SK-N-SH treated with all-trans-retinoic acid at 6 μM for 48 hours (cell line): ENCODE results near the gene AP3D1.

Experiments
- ATAC-seq: fragments of 200-7000 bp; cut with Tn5 transposase; 3 replicates; pipeline ENCODE4 v1.9.1; 2020; ENCODE audit warnings: mild to moderate bottlenecking, moderate library complexity
- ARNTL ChIP-seq: fragments of 450-650 bp; formaldehyde crosslinking; IDR thresholded peaks from 2 replicates; pipeline ENCODE4 v1.5.0; 2020; ENCODE audit warnings: low read depth, mild to moderate bottlenecking, moderate library complexity, borderline replicate concordance
- BACH2 ChIP-seq: fragments of 250-450 bp; sonication (Bioruptor Pico); IDR thresholded peaks from 2 replicates; pipeline ENCODE4 v1.9.0; 2021; ENCODE audit warnings: mild to moderate bottlenecking, borderline replicate concordance
- CREB5 ChIP-seq: fragments of 250-450 bp; sonication (Bioruptor Pico); IDR thresholded peaks from 2 replicates; pipeline ENCODE4 v1.5.1; 2020; ENCODE audit warnings: low read depth, mild to moderate bottlenecking, moderate library complexity
- CSDC2 ChIP-seq: fragments of 250-450 bp; sonication (Bioruptor Pico); IDR thresholded peaks from 2 replicates; pipeline ENCODE4 v1.5.0; 2020; ENCODE audit warnings: mild to moderate bottlenecking, moderate library complexity
- ESRRG ChIP-seq: fragments of 250-450 bp; sonication (Bioruptor Pico); IDR thresholded peaks from 2 replicates; pipeline ENCODE4 v1.6.1; 2021; ENCODE audit warnings: mild to moderate bottlenecking
- GLIS3 ChIP-seq: fragments of 250-450 bp; sonication (Bioruptor Pico); IDR thresholded peaks from 2 replicates; pipeline ENCODE4 v1.5.0; 2020; ENCODE audit warnings: mild to moderate bottlenecking, moderate library complexity
- ISL1 ChIP-seq: fragments of 250-450 bp; sonication (Bioruptor Pico); IDR thresholded peaks from 2 replicates; pipeline ENCODE4 v2.1.2; 2022; ENCODE audit warnings: mild to moderate bottlenecking, moderate library complexity
- OSR1 ChIP-seq: fragments of 250-450 bp; sonication (Bioruptor Pico); IDR thresholded peaks from 2 replicates; pipeline ENCODE4 v1.8.0; 2022; ENCODE audit warnings: moderate library complexity, mild to moderate bottlenecking, inconsistent platforms
- POU6F1 ChIP-seq: fragments of 250-450 bp; sonication (Bioruptor Pico); IDR thresholded peaks from 2 replicates; pipeline ENCODE4 v1.8.0; 2021; ENCODE audit warnings: low read depth, mild to moderate bottlenecking, moderate library complexity, borderline replicate concordance
- PPARA ChIP-seq: fragments of 250-450 bp; sonication (Bioruptor Pico); IDR thresholded peaks from 2 replicates; pipeline ENCODE4 v1.5.0; 2020; ENCODE audit warnings: mild to moderate bottlenecking, borderline replicate concordance
- RARB ChIP-seq: fragments of 250-450 bp; sonication (Bioruptor Pico); IDR thresholded peaks from 2 replicates; pipeline ENCODE4 v1.8.0; 2021; ENCODE audit warnings: mild to moderate bottlenecking, moderate library complexity
- SNAI2 ChIP-seq: fragments of 250-450 bp; sonication (Bioruptor Pico); IDR thresholded peaks from 2 replicates; pipeline ENCODE4 v1.5.0; 2020; ENCODE audit warnings: mild to moderate bottlenecking, moderate library complexity
- TCF4 ChIP-seq: fragments of 250-450 bp; sonication (Bioruptor Pico); IDR thresholded peaks from 2 replicates; pipeline ENCODE4 v1.8.0; 2021; ENCODE audit warnings: mild to moderate bottlenecking, moderate library complexity, borderline replicate concordance
- TOX ChIP-seq: fragments of 250-450 bp; sonication (Bioruptor Pico); IDR thresholded peaks from 2 replicates; pipeline ENCODE4 v1.8.0; 2021; ENCODE audit warnings: mild to moderate bottlenecking, moderate library complexity, borderline replicate concordance
- ZFP3 ChIP-seq: fragments of 250-450 bp; sonication (Bioruptor Pico); IDR thresholded peaks from 2 replicates; pipeline ENCODE4 v1.5.0; 2020; ENCODE audit warnings: mild to moderate bottlenecking, moderate library complexity
- ZNF565 ChIP-seq: fragments of 450-650 bp; formaldehyde crosslinking; conservative IDR thresholded peaks from 2 replicates; pipeline ENCODE4 v1.5.0; 2020; ENCODE audit warnings: low read depth, mild to moderate bottlenecking, moderate library complexity
- ZNF70 ChIP-seq: fragments of 450-650 bp; formaldehyde crosslinking; IDR thresholded peaks from 2 replicates; pipeline ENCODE4 v1.5.0; 2020; ENCODE audit warnings: mild to moderate bottlenecking, moderate library complexity
- ZNF8 ChIP-seq: fragments of 450-650 bp; formaldehyde crosslinking; IDR thresholded peaks from 2 replicates; pipeline ENCODE4 v1.5.0; 2020; ENCODE audit warnings: mild to moderate bottlenecking, moderate library complexity
- TF ChIP-seq, protein P1 (sequence below): fragments of 250-450 bp; sonication (Bioruptor Pico); IDR thresholded peaks from 2 replicates; pipeline ENCODE4 v1.5.1; 2021; ENCODE audit warnings: mild to moderate bottlenecking, moderate library complexity
- TF ChIP-seq, protein P2 (sequence below): fragments of 250-450 bp; sonication (Bioruptor Pico); IDR thresholded peaks from 2 replicates; pipeline ENCODE4 v1.5.0; 2020; ENCODE audit warnings: mild to moderate bottlenecking, moderate library complexity

AP3D1 gene

GRCh38 chr19:2109046-2109864 is 42.1 kb downstream of the AP3D1 start (continued):
- TF ChIP-seq, protein P1, sequence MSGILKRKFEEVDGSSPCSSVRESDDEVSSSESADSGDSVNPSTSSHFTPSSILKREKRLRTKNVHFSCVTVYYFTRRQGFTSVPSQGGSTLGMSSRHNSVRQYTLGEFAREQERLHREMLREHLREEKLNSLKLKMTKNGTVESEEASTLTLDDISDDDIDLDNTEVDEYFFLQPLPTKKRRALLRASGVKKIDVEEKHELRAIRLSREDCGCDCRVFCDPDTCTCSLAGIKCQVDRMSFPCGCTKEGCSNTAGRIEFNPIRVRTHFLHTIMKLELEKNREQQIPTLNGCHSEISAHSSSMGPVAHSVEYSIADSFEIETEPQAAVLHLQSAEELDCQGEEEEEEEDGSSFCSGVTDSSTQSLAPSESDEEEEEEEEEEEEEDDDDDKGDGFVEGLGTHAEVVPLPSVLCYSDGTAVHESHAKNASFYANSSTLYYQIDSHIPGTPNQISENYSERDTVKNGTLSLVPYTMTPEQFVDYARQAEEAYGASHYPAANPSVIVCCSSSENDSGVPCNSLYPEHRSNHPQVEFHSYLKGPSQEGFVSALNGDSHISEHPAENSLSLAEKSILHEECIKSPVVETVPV (CRISPR knock-in tag) = no peak
- TF ChIP-seq POU6F1 (CRISPR knock-in tag) (no peak), RARB (CRISPR knock-in tag) (no peak), ZNF70 (CRISPR knock-in tag) (no peak), ESRRG (no peak), ZNF565 (CRISPR knock-in tag) (no peak), CSDC2 (no peak), ISL1 (no peak)
- TF ChIP-seq, protein P2, sequence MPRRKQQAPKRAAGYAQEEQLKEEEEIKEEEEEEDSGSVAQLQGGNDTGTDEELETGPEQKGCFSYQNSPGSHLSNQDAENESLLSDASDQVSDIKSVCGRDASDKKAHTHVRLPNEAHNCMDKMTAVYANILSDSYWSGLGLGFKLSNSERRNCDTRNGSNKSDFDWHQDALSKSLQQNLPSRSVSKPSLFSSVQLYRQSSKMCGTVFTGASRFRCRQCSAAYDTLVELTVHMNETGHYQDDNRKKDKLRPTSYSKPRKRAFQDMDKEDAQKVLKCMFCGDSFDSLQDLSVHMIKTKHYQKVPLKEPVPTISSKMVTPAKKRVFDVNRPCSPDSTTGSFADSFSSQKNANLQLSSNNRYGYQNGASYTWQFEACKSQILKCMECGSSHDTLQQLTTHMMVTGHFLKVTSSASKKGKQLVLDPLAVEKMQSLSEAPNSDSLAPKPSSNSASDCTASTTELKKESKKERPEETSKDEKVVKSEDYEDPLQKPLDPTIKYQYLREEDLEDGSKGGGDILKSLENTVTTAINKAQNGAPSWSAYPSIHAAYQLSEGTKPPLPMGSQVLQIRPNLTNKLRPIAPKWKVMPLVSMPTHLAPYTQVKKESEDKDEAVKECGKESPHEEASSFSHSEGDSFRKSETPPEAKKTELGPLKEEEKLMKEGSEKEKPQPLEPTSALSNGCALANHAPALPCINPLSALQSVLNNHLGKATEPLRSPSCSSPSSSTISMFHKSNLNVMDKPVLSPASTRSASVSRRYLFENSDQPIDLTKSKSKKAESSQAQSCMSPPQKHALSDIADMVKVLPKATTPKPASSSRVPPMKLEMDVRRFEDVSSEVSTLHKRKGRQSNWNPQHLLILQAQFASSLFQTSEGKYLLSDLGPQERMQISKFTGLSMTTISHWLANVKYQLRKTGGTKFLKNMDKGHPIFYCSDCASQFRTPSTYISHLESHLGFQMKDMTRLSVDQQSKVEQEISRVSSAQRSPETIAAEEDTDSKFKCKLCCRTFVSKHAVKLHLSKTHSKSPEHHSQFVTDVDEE = no peak
- TF ChIP-seq, all 23 proteins: peak for 0

DNA sequence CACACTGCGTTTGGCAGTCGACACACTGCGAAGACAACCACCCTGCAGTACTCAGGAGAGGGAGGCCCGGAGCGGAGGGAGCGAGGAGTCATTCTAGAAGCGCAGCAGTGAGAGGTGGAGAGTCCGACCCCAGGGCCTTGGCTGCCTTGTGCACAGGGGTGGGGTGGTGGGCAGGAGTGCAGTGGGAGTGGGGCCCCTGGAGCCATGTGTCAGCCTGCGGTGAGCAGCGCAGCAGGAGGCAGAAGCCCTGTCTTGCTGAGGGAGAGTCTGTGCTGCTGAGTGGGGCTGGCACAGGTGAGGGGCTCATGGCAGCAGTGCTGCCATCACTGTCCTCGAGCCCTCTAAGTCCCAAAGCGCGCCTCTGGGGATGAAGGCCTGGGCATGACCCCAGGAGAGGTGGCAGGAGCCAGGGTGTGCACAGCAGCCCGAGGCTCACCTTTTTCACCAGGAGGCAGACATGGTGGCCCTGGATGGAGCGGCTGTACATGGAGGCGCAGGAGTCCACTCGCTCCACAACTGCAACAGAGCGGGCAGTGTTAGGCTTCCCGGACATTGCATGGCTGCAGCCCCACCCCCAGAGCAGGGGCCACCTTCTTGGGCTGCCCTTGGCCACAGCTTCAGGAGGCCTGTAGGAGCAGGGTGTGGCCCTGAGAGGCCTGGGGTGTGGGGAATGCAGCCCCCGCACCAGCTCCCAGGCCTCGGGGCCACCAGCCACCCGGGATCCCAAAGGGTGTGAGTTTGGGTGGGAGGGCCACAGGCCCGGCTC is 42.9 kb downstream of the AP3D1 start:
- ATAC-seq = no peak
- TF ChIP-seq TOX = no peak
- no peak for TF ChIP-seq POU6F1 (CRISPR knock-in tag)
- no peak for TF ChIP-seq ISL1
- no peak for TF ChIP-seq OSR1
- TF ChIP-seq ZNF70 (CRISPR knock-in tag) = no peak
- TF ChIP-seq PPARA = no peak
- TF ChIP-seq TCF4 (CRISPR knock-in tag) = no peak
- no peak for TF ChIP-seq ZNF565 (CRISPR knock-in tag)
- TF ChIP-seq BACH2 (CRISPR knock-in tag) = no peak
- no peak for TF ChIP-seq GLIS3
- TF ChIP-seq ZFP3 (CRISPR knock-in tag) = no peak
- TF ChIP-seq SNAI2 (CRISPR knock-in tag) = no peak
- no peak for TF ChIP-seq RARB (CRISPR knock-in tag)
- TF ChIP-seq ESRRG = no peak
- TF ChIP-seq ARNTL (CRISPR knock-in tag) = no peak
- no peak for TF ChIP-seq CREB5 (CRISPR knock-in tag)
- TF ChIP-seq, protein P2 = no peak
- TF ChIP-seq ZNF8 (CRISPR knock-in tag) = no peak
